NCI-H1092 (cell line): ENCODE measurements around the gene ABRACL.
A peak's percentile ranks its signal among the peaks of the same experiment; 100 is the strongest.
"Not testable (repeated sequence)": the region's sequence is repeated elsewhere in the genome, so short reads cannot be mapped to it uniquely, and the experiment has no call there.

Experiments used
- DNase-seq: peaks from one replicate; lab custom pipeline; 2025; lab: John Stamatoyannopoulos, UW

Gene ABRACL

GRCh38 chr6:139011980-139012379 is 16.6 kb upstream of the ABRACL start:
- DNase-seq = no peak

GRCh38 chr6:139013185-139013800 is 15.3 kb upstream of the ABRACL start:
- no peak for DNase-seq

- DNase-seq = no peak
Measured at GRCh38 chr6:139014945-139015344, 13.6 kb upstream of the ABRACL start.

GRCh38 chr6:139016337-139017213 is 12.0 kb upstream of the ABRACL start:
- no peak for DNase-seq

GRCh38 chr6:139017227-139017626 is 11.3 kb upstream of the ABRACL start:
- DNase-seq = peak; percentile 78

GRCh38 chr6:139019722-139020121 is 8.8 kb upstream of the ABRACL start:
- DNase-seq = no peak

GRCh38 chr6:139020689-139021088 is 7.9 kb upstream of the ABRACL start:
- no peak for DNase-seq

GRCh38 chr6:139025416-139025815 is 3.1 kb upstream of the ABRACL start:
- DNase-seq = not testable (repeated sequence)

- no peak for DNase-seq
Measured at GRCh38 chr6:139027620-139028182, 844 bp upstream of the ABRACL start.

- no peak for DNase-seq
Measured at GRCh38 chr6:139028215-139028657, 309 bp upstream of the ABRACL start.

GRCh38 chr6:139029470-139030227 is 1.1 kb downstream of the ABRACL start:
- no peak for DNase-seq

GRCh38 chr6:139030228-139030963 is 1.9 kb downstream of the ABRACL start:
- DNase-seq = no peak

- DNase-seq = no peak
Measured at GRCh38 chr6:139037490-139037889, 8.9 kb downstream of the ABRACL start.

GRCh38 chr6:139044250-139044649 is 15.7 kb downstream of the ABRACL start:
- no peak for DNase-seq

- no peak for DNase-seq
Measured at GRCh38 chr6:139047677-139048076, 19.1 kb downstream of the ABRACL start.

- DNase-seq = not testable (repeated sequence)
Measured at GRCh38 chr6:139048912-139049311, 20.4 kb downstream of the ABRACL start.

GRCh38 chr6:139050131-139050769 is 21.7 kb downstream of the ABRACL start:
- DNase-seq = not testable (repeated sequence)

- DNase-seq = no peak
Measured at GRCh38 chr6:139050770-139051313, 22.3 kb downstream of the ABRACL start.

- DNase-seq = no peak
Measured at GRCh38 chr6:139051396-139052060, 23.0 kb downstream of the ABRACL start.

GRCh38 chr6:139053382-139053781 is 24.8 kb downstream of the ABRACL start:
- DNase-seq = no peak
